Brain microvascular endothelial cell (primary cell): ENCODE results near the gene CKAP2L.

Experiments
- DNase-seq: peaks from one replicate; pipeline ENCODE4 v3.0.0-alpha.2; 2020
- H3K27ac ChIP-seq: fragments of 250-450 bp; sonication (Bioruptor Pico); 2 replicates; pipeline ENCODE4 v1.5.1; 2020; ENCODE audit warnings: mild to moderate bottlenecking, moderate library complexity
- H3K27me3 ChIP-seq: fragments of 250-450 bp; sonication (Bioruptor Pico); replicated peaks from 2 replicates; pipeline ENCODE4 v1.5.1; 2020; ENCODE audit warnings: mild to moderate bottlenecking
- H3K36me3 ChIP-seq: fragments of 250-450 bp; sonication (Bioruptor Pico); replicated peaks from 2 replicates; pipeline ENCODE4 v1.5.1; 2020; ENCODE audit warnings: mild to moderate bottlenecking
- H3K4me3 ChIP-seq: 2 replicates; pipeline ENCODE4 v1.5.1; 2011; ENCODE audit warnings: low read depth, mild to moderate bottlenecking, control low read depth, low read length, moderate library complexity
- CTCF ChIP-seq: IDR thresholded peaks from 2 replicates; pipeline ENCODE4 v1.5.1; 2011; ENCODE audit warnings: low read depth, mild to moderate bottlenecking, moderate library complexity, low read length, control low read depth, inconsistent platforms; ENCODE audit errors: missing control alignments
- in situ Hi-C: cut with HindIII; loops from 2 replicates; pipeline ENCODE4 v1.10.0; 2017; ENCODE audit warnings: low sequenced_read_pairs, low pct_ligation_motif_present

Gene CKAP2L, protein sequence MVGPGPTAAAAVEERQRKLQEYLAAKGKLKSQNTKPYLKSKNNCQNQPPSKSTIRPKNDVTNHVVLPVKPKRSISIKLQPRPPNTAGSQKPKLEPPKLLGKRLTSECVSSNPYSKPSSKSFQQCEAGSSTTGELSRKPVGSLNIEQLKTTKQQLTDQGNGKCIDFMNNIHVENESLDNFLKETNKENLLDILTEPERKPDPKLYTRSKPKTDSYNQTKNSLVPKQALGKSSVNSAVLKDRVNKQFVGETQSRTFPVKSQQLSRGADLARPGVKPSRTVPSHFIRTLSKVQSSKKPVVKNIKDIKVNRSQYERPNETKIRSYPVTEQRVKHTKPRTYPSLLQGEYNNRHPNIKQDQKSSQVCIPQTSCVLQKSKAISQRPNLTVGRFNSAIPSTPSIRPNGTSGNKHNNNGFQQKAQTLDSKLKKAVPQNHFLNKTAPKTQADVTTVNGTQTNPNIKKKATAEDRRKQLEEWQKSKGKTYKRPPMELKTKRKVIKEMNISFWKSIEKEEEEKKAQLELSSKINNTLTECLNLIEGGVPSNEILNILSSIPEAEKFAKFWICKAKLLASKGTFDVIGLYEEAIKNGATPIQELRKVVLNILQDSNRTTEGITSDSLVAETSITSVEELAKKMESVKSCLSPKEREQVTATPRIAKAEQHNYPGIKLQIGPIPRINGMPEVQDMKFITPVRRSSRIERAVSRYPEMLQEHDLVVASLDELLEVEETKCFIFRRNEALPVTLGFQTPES

GRCh38 chr2:112764071-112765044 lies at the start of gene CKAP2L:
Gene CKAP2L, minus strand, starts transcription at chr2:112764609. Its CDS starts 11 bp downstream, at chr2:112764598.
- TF ChIP-seq CTCF = no peak
- Histone ChIP-seq H3K27ac (peak within 1 kb of the TSS; percentile 75), H3K4me3 (peak within 1 kb of the TSS; percentile 86), H3K36me3 (no peaks in the 10 kb centered on the region), H3K27me3 (no peaks in the 10 kb centered on the region)
- in situ Hi-C loops = loop anchor here (25.0 kb wide), 1 partner anchor 173 kb away; no protein-coding TSS in a partner anchor
- peak; percentile 99 for DNase-seq

GRCh38 chr2:112813280-112813966 lies 49.0 kb upstream of the CKAP2L start:
- Histone ChIP-seq H3K27me3 (no peaks in the 10 kb centered on the region), H3K4me3 (no peak overlapping the region), H3K27ac (peak overlapping the region; percentile 100), H3K36me3 (no peaks in the 10 kb centered on the region)
- DNase-seq = no peak
- in situ Hi-C loops = no loop called here
- TF ChIP-seq CTCF = no peak

GRCh38 chr2:112812318-112813267 lies 48.2 kb upstream of the CKAP2L start:
- Histone ChIP-seq H3K36me3 (no peaks in the 10 kb centered on the region), H3K27ac (peak overlapping the region; percentile 100), H3K27me3 (no peaks in the 10 kb centered on the region), H3K4me3 (no peak overlapping the region)
- DNase-seq = peak; percentile 98
- in situ Hi-C loops = no loop called here
- no peak for TF ChIP-seq CTCF

DNA sequence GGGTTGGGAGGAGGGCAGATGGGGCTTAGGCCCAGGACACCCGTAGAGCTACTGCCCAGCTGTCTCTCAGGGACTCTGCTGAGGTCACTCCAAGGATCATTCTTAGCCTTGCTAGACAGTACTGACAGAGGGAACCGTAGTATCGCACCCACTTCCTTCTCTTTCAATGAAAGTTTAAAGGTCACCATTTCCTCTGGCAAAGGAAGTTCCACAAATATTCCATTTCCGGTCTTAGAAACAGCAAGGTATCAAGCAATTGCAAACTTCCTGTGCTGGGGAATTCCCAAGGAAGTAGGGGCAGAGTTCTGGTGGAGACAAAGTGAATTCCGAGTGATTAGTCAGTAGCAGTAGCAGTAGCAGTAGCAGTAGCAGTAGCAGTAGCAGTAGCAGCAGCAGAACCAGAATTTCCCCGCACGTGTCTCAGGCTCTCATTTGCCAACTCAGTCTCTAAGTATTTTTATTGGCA lies 47.5 kb upstream of the CKAP2L start:
- Histone ChIP-seq H3K4me3 (no peak overlapping the region), H3K27me3 (no peaks in the 10 kb centered on the region), H3K27ac (peak overlapping the region; percentile 100), H3K36me3 (no peaks in the 10 kb centered on the region)
- in situ Hi-C loops = no loop called here
- no peak for TF ChIP-seq CTCF
- peak; percentile 96 for DNase-seq
